GM13977 (cell line): ENCODE results near the gene TTC33.

Experiments
- DNase-seq: peaks from one replicate; pipeline ENCODE4 v3.0.0; 2012; ENCODE audit warnings: low spot score
- CTCF ChIP-seq: IDR thresholded peaks from 2 replicates; pipeline ENCODE4 v1.5.1; 2012; ENCODE audit warnings: mild to moderate bottlenecking, control low read depth; ENCODE audit not compliant: insufficient read depth; ENCODE audit errors: extremely low read depth, missing control alignments
- in situ Hi-C: fragments of 300-500 bp; cut with MboI; formaldehyde crosslinking; loops from one replicate; pipeline ENCODE4 v1.12.0; 2022; ENCODE audit warnings: low sequenced_read_pairs, low pct_unique_long_range_greater_than_20kb, mixed read lengths, inconsistent platforms; ENCODE audit not compliant: unreplicated experiment

TTC33 gene

DNA sequence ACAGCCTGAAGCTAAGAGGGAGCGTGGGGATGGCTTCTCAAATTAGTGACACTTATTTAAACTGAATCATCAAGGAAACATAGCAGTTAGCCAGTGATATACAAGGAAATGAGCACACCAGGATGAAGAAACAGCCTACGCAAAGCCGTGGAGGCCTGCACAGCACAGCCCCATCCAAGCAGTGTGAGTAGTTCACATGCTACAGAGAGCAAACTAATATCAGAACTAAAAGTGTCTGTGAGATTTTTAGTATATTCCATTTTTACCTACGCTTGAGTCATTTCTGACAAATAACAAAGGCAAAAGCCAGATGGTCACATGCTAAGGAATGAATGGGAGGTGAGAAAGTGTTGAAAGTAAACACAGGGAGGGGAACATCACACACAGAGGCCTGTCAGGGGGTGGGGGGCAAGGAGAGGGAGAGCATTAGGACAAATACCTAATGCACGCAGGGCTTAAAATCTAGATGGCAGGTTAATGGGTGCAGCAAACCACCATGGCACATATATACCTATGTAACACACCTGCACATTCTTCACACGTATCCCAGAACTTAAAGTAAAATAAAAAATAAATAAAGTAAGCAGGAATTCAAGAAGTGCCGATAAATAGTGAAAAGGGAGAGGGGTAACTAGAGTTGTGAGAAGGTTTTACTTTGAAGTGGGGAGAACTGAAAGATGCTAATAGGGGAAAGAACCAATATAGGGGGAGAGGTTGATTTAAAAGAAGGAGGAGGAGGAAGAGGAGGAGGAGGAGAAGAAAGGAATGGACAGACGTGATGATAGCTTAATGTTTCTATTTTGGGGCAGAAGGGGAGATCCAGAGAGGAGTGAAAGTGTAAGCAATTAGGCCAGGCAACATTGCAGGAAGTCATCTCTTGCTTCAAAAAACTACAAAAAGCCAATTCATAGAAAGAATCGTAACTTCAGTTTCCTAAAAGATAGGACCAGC is 177.0 kb downstream of the TTC33 start:
- DNase-seq: peak; percentile 15
- no peak for TF ChIP-seq CTCF
- in situ Hi-C loops: no loop called here

GRCh38 chr5:40577718-40578117 is 178.0 kb downstream of the TTC33 start:
- in situ Hi-C loops: no loop called here
- DNase-seq: no peak
- TF ChIP-seq CTCF: no peak

DNA sequence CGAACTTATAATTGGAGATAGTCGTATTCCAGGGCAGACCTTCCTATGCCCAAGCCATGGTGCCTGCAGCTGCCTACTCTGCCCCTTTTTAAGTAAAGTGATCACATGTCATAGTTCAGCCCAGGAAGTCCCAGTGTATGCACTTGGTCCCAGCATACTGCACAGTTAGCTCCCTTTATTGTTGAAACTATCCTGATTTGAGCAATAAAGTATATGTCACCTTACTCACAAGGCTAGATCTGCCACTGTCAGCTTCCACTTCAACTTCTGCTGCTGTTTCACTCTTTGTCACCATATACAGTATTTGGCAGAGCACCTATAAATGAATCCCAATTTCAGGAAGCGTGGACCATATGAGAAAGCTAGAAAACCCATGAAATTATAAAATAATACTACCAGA is 179.8 kb downstream of the TTC33 start:
- no peak for DNase-seq
- no peak for TF ChIP-seq CTCF
- in situ Hi-C loops: no loop called here

DNA sequence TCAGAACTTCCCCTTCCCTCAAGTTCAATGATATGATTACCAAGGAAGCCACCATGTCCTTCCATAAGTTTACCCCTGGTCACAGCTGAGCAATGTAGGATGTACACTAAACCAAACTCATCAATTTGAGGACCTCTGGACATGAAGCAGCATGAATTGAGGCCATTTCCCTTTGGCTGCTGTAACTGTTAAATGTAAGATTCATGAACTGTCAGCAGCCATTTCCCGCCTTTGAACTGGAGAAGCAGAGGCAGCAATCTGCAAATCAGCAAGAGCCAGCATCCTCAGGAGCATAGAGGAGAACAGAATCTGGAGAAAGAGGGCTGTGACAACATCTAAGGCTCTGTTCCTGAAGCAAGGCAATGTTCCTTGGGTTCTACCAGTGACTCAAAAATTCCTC is 180.3 kb downstream of the TTC33 start:
- DNase-seq: no peak
- TF ChIP-seq CTCF: no peak
- in situ Hi-C loops: no loop called here

GRCh38 chr5:40572937-40573336 is 182.8 kb downstream of the TTC33 start:
- no peak for DNase-seq
- no peak for TF ChIP-seq CTCF
- in situ Hi-C loops: no loop called here

DNA sequence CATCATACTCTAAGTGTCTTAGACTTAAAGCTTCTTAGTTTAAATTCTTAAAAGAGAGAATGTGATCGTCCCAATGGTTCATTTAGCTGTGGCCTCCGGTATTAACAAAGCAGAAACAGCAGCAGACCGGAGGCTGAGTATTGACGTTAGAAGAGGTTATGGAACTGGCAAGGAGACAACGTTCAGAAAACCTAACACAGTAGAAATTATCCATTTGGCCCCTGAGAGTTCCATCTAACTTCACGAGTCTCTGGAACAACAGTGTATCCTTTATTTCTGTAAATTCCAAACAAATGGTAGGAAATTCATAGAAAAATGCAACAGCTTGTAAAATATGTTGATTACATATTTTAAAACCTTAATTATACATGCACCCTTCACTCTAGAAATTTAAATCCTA is 183.4 kb downstream of the TTC33 start:
- TF ChIP-seq CTCF: no peak
- no peak for DNase-seq
- in situ Hi-C loops: no loop called here

- DNase-seq: no peak
- in situ Hi-C loops: no loop called here
- TF ChIP-seq CTCF: no peak
Observed at GRCh38 chr5:40571729-40572128, 184.0 kb downstream of the TTC33 start.
